HepG2 (cell line): ENCODE data around the gene PRKG1. TPM values are rescaled to one million over a fixed set of nuclear protein-coding genes. Genes with fewer than 3 reads are reported as not detected.

Experiments used
- ATAC-seq: fragments of 200-7000 bp; cut with Tn5 transposase; 3 replicates; pipeline ENCODE4 v1.9.1; 2020; ENCODE audit warnings: mild to moderate bottlenecking, moderate library complexity
- BruUV-seq: library from RNA; stranded (reverse); fragments of 400-500 nt; replicated peaks from 2 replicates; lab custom pipeline; 2021; lab: Mats Ljungman, UMichigan
- CTCF ChIA-PET: fragments of 300-600 bp; formaldehyde crosslinking; extraction: SDS; loops from one replicate; lab custom pipeline; 2021; ENCODE audit warnings: low total read pairs, inconsistent platforms, low intra/inter-chr PET ratio; lab: Yijun Ruan, JAX
- POLR2A ChIA-PET: fragments of 350-600 bp; sonication (Branson Sonifier 250); formaldehyde crosslinking; loops from one replicate; lab custom pipeline; 2020; ENCODE audit warnings: antibody characterized with exemption, inconsistent platforms; lab: Yijun Ruan, JAX
- DNase-seq: peaks from one replicate; pipeline ENCODE4 v3.0.0-alpha.2; 2015; ENCODE audit warnings: low spot score
- FAIRE-seq: peaks from 3 replicates; lab custom pipeline; 2011; peaks lifted over from hg19 to GRCh38; lab: Jason Lieb, UNC
- H2AFZ ChIP-seq: one replicate; pipeline ENCODE4 v1.6.1; 2011; ENCODE audit warnings: low read length, inconsistent platforms
- H3K27ac ChIP-seq: fragments of 300-600 bp; 3 replicates; pipeline ENCODE4 v1.8.0; 2011; ENCODE audit warnings: mixed run types, mild to moderate bottlenecking, mixed read lengths, low read length, inconsistent platforms; ENCODE audit not compliant: insufficient read depth; ENCODE audit errors: extremely low read length
- H3K27me3 ChIP-seq, 2 experiments: fragments of 200-600 bp in 1 of 2; 2 replicates in 1 of 2; 3 replicates in 1 of 2; pipeline versions ENCODE4 v1.6.0 to v1.8.0; 2011; ENCODE audit warnings: low read length in 2 of 2, mild to moderate bottlenecking in 2 of 2, moderate library complexity in 2 of 2, inconsistent platforms in 1 of 2; ENCODE audit not compliant: insufficient read depth in 2 of 2, control insufficient read depth in 1 of 2
- H3K36me3 ChIP-seq, 2 experiments: fragments of 200-600 bp in 1 of 2; replicated peaks in 1 of 2; 2 replicates in 1 of 2; 3 replicates in 1 of 2; pipeline versions ENCODE4 v1.5.1 to v1.8.0; 2011; ENCODE audit warnings: low read length in 2 of 2, inconsistent platforms in 1 of 2; ENCODE audit not compliant: insufficient read depth in 2 of 2, control insufficient read depth in 1 of 2
- H3K4me1 ChIP-seq: 2 replicates; pipeline ENCODE4 v1.5.1; 2012; ENCODE audit warnings: low read length, inconsistent platforms; ENCODE audit not compliant: insufficient read depth
- H3K4me2 ChIP-seq: 2 replicates; pipeline ENCODE4 v1.6.0; 2011; ENCODE audit warnings: low read depth, low read length, inconsistent platforms
- H3K4me3 ChIP-seq, 3 experiments: fragments of 200-600 bp in 1 of 3; sonication (generic), shearing (Covaris generic) in 1 of 3; replicated peaks in 1 of 3; 2 replicates each; pipeline ENCODE4 v1.5.1; 2011 to 2016; ENCODE audit warnings: low read length in 3 of 3, inconsistent platforms in 2 of 3, low read depth in 2 of 3, mild to moderate bottlenecking in 2 of 3, control low read depth in 1 of 3, mixed read lengths in 1 of 3; ENCODE audit not compliant: insufficient read depth in 1 of 3
- H3K79me2 ChIP-seq: one replicate; pipeline ENCODE4 v1.6.1; 2011; ENCODE audit warnings: low read length, inconsistent platforms; ENCODE audit not compliant: insufficient read depth
- H3K9ac ChIP-seq: 2 replicates; pipeline ENCODE4 v1.6.0; 2011; ENCODE audit warnings: mild to moderate bottlenecking, low read depth, low read length, inconsistent platforms; ENCODE audit not compliant: insufficient read depth
- H3K9me3 ChIP-seq: 2 replicates; pipeline ENCODE4 v1.5.1; 2012; ENCODE audit warnings: mild to moderate bottlenecking, low read length
- H4K20me1 ChIP-seq: 2 replicates; pipeline ENCODE4 v1.6.0; 2011; ENCODE audit warnings: inconsistent platforms, mild to moderate bottlenecking, low read length, moderate library complexity; ENCODE audit not compliant: insufficient read depth
- DNMT1 ChIP-seq: sonication (generic); formaldehyde crosslinking; IDR thresholded peaks from 2 replicates; pipeline ENCODE4 v1.5.1; 2020; ENCODE audit warnings: mild to moderate bottlenecking, missing genetic modification reagents
- FLYWCH1 ChIP-seq: sonication (generic); formaldehyde crosslinking; IDR thresholded peaks from 2 replicates; pipeline ENCODE4 v1.8.1; 2023; ENCODE audit warnings: mild to moderate bottlenecking, missing genetic modification reagents
- NFKBIZ ChIP-seq: IDR thresholded peaks from 2 replicates; pipeline ENCODE4 v1.6.1; 2018; ENCODE audit warnings: missing genetic modification reagents, missing compliant biosample characterization
- PATZ1 ChIP-seq: sonication (generic); formaldehyde crosslinking; IDR thresholded peaks from 2 replicates; pipeline ENCODE4 v1.4.0; 2020; ENCODE audit warnings: missing genetic modification reagents
- STAT5B ChIP-seq: sonication (generic); formaldehyde crosslinking; IDR thresholded peaks from 2 replicates; pipeline ENCODE4 v1.4.0; 2020; ENCODE audit warnings: missing genetic modification reagents
- TARDBP ChIP-seq: sonication (generic); formaldehyde crosslinking; IDR thresholded peaks from 2 replicates; pipeline ENCODE4 v1.8.0; 2022; ENCODE audit warnings: mild to moderate bottlenecking, missing genetic modification reagents
- THAP11 ChIP-seq: IDR thresholded peaks from 2 replicates; pipeline ENCODE4 v1.6.1; 2016; ENCODE audit warnings: missing biosample characterization, missing genetic modification reagents
- ZNF160 ChIP-seq: sonication (generic); formaldehyde crosslinking; IDR thresholded peaks from 2 replicates; pipeline ENCODE4 v1.8.0; 2022; ENCODE audit warnings: mild to moderate bottlenecking, inconsistent platforms, missing genetic modification reagents
- ZNF749 ChIP-seq: sonication (generic); formaldehyde crosslinking; IDR thresholded peaks from 2 replicates; pipeline ENCODE4 v1.8.0; 2022; ENCODE audit warnings: mild to moderate bottlenecking, missing genetic modification reagents, moderate library complexity, borderline replicate concordance
- WGBS: methylation state at CpG from one replicate; pipeline ENCODE4 v1.1.6; 2017; ENCODE audit warnings: low lambda C conversion rate; 5-methylcytosine and 5-hydroxymethylcytosine counted together
- in situ Hi-C: cut with HindIII; loops from 2 replicates; pipeline ENCODE4 v1.10.0; 2017; ENCODE audit warnings: low pct_unique_long_range_greater_than_20kb; ENCODE audit not compliant: extremely low pct_ligation_motif_present
- intact Hi-C: fragments of 100-400 bp; cut with micrococcal nuclease; formaldehyde crosslinking; loops from one replicate; pipeline ENCODE4 v1.10.0; 2022; ENCODE audit not compliant: unreplicated experiment
- polyA plus RNA-seq, 8 experiments: library from polyadenylated mRNA; depleted of rRNA in 3 of 8; stranded (reverse) in 7 of 8; unstranded in 1 of 8; fragments of >200 nt; fragmentation: Illumina TruSeq in 4 of 8; extraction: Trizol in 4 of 8; gene quantifications; 2 replicates each; pipeline versions ENCODE4 v1.2.1 to v1.2.3, GENCODE V29; 2011 to 2016; ENCODE audit warnings: low read depth in 4 of 8, missing spikeins in 1 of 8, mixed read lengths in 1 of 8; ENCODE audit not compliant: insufficient read depth in 1 of 8
- total RNA-seq, 5 experiments: library from RNA; depleted of rRNA; stranded (reverse); fragments of >200 nt; fragmentation: Illumina TruSeq; extraction: Trizol; gene quantifications; 2 replicates each; pipeline ENCODE4 v1.2.3, GENCODE V29; 2016; ENCODE audit warnings: low read depth in 1 of 5

Gene PRKG1
- total and polyA plus RNA-seq, 2 of the 13 experiments (the other 11 are each of a cell fraction or from before 2014, with no cell fraction given): 0.01 TPM; not detected in 1

- CTCF ChIA-PET: no interaction called here
- Histone ChIP-seq H3K27me3 (no peaks in the 10 kb centered on the region), H3K79me2 (no peaks in the 10 kb centered on the region), H2AFZ (no peak overlapping the region), H4K20me1 (no peaks in the 10 kb centered on the region), H3K4me2 (no peak overlapping the region), H3K27ac (no peak overlapping the region), H3K36me3 (no peaks in the 10 kb centered on the region), H3K4me3 (no peak overlapping the region), H3K9ac (no peak overlapping the region), H3K9me3 (no peaks in the 10 kb centered on the region), H3K4me1 (no peaks in the 10 kb centered on the region)
- intact Hi-C loops (no loop called here), in situ Hi-C loops (no loop called here)
- no peak for TF ChIP-seq TARDBP (CRISPR knock-in tag)
- TF ChIP-seq PATZ1: no peak
- DNase-seq (no peak), FAIRE-seq (no peak), ATAC-seq (no peak)
- BruUV-seq: no TSS peak
- POLR2A ChIA-PET: no interaction called here
Measured at GRCh38 chr10:51980752-51981151, 906.5 kb downstream of the PRKG1 start.

- intact Hi-C loops: no loop called here
- no peak overlapping the region for H3K4me3 ChIP-seq
- H3K9me3 ChIP-seq: no peaks in the 10 kb centered on the region
- no peaks in the 10 kb centered on the region for H4K20me1 ChIP-seq
- ATAC-seq (no peak), DNase-seq (no peak)
- BruUV-seq: no TSS peak
- 4% methylated on average over 1 of the region's 1 CpG for WGBS
- no peaks in the 10 kb centered on the region for H3K27me3 ChIP-seq
- H3K4me1 ChIP-seq: no peaks in the 10 kb centered on the region
- in situ Hi-C loops: no loop called here
- no peak overlapping the region for H3K4me2 ChIP-seq
- H3K79me2 ChIP-seq: no peaks in the 10 kb centered on the region
- TF ChIP-seq DNMT1 (CRISPR knock-in tag): no peak
- TF ChIP-seq NFKBIZ (CRISPR knock-in tag): no peak
- no peak for TF ChIP-seq FLYWCH1 (CRISPR knock-in tag)
- no peak for TF ChIP-seq ZNF160 (CRISPR knock-in tag)
- no peak for TF ChIP-seq ZNF749 (CRISPR knock-in tag)
- no peak for TF ChIP-seq THAP11
- TF ChIP-seq STAT5B: no peak
- TF ChIP-seq, all 625 proteins: peak for 0
- ChIA-PET POLR2A (no interaction called here), CTCF (no interaction called here)
- Histone ChIP-seq H2AFZ (no peak overlapping the region), H3K36me3 (no peaks in the 10 kb centered on the region), H3K9ac (no peak overlapping the region), H3K27ac (no peak overlapping the region)
- FAIRE-seq: no peak
Measured at GRCh38 chr10:51981731-51982130, 907.4 kb downstream of the PRKG1 start.
